H1 (cell line): ENCODE data around the gene KSR2. TPM values are rescaled to one million over a fixed set of nuclear protein-coding genes. Genes with fewer than 3 reads are reported as not detected.

Experiments used
- CTCF ChIA-PET: fragments of 300-600 bp; sonication (Branson Sonifier 250); formaldehyde crosslinking; loops from one replicate; lab custom pipeline; 2021; ENCODE audit not compliant: partially characterized antibody; lab: Charles Lee
- POLR2A ChIA-PET: fragments of 300-600 bp; sonication (Branson Sonifier 250); formaldehyde crosslinking; loops from one replicate; lab custom pipeline; 2021; ENCODE audit warnings: inconsistent platforms; ENCODE audit not compliant: partially characterized antibody; lab: Charles Lee
- DNase-seq, 2 experiments: peaks; one replicate each; pipeline versions ENCODE4 v3.0.0 to v3.0.0-alpha.2; 2010 to 2022; ENCODE audit warnings: low spot score in 2 of 2, low read depth in 1 of 2, mixed read lengths in 1 of 2
- FAIRE-seq: peaks from 2 replicates; lab custom pipeline; 2011; peaks lifted over from hg19 to GRCh38; lab: Jason Lieb, UNC
- H2AFZ ChIP-seq: 2 replicates; pipeline ENCODE4 v1.8.1; 2012; ENCODE audit warnings: low read length, inconsistent platforms
- H2AK5ac ChIP-seq: 2 replicates; pipeline ENCODE4 v1.6.1; 2013; ENCODE audit warnings: low read depth, low read length
- H2BK120ac ChIP-seq: replicated peaks from 2 replicates; pipeline ENCODE3; 2013; ENCODE audit warnings: low read depth, low read length, inconsistent platforms
- H2BK12ac ChIP-seq: 2 replicates; pipeline ENCODE4 v1.6.1; 2013; ENCODE audit warnings: low read depth, low read length
- H2BK15ac ChIP-seq: 2 replicates; pipeline ENCODE4 v1.6.1; 2013; ENCODE audit warnings: low read length
- H2BK20ac ChIP-seq: 2 replicates; pipeline ENCODE4 v1.6.1; 2013; ENCODE audit warnings: low read length
- H2BK5ac ChIP-seq: 2 replicates; pipeline ENCODE4 v1.6.1; 2013; ENCODE audit warnings: low read depth, low read length
- H3K14ac ChIP-seq: 2 replicates; pipeline ENCODE4 v1.6.1; 2013; ENCODE audit warnings: inconsistent platforms; ENCODE audit not compliant: insufficient read length
- H3K18ac ChIP-seq: 2 replicates; pipeline ENCODE4 v1.6.1; 2013; ENCODE audit warnings: low read length; ENCODE audit errors: extremely low read depth
- H3K23ac ChIP-seq: 2 replicates; pipeline ENCODE4 v1.6.1; 2013; ENCODE audit warnings: inconsistent platforms; ENCODE audit not compliant: insufficient read length
- H3K23me2 ChIP-seq: 2 replicates; pipeline ENCODE4 v1.6.1; 2013; ENCODE audit warnings: low read depth, low read length
- H3K27ac ChIP-seq: 2 replicates; pipeline ENCODE4 v1.6.1; 2011; ENCODE audit warnings: low read depth, low read length, inconsistent platforms
- H3K27me3 ChIP-seq, 4 experiments: replicated peaks in 1 of 4; 1 replicate in 1 of 4; 2 replicates in 3 of 4; pipeline versions ENCODE4 v1.6.1 to v1.8.1; 2011 to 2013; ENCODE audit warnings: low read length in 3 of 4, mild to moderate bottlenecking in 3 of 4, inconsistent platforms in 2 of 4, mixed read lengths in 2 of 4, moderate library complexity in 1 of 4; ENCODE audit not compliant: control insufficient read depth in 3 of 4, insufficient read depth in 3 of 4; ENCODE audit errors: extremely low read depth in 1 of 4
- H3K36me3 ChIP-seq, 4 experiments: 2 replicates each; pipeline versions ENCODE4 v1.6.1 to v1.8.1; 2011 to 2013; ENCODE audit warnings: mild to moderate bottlenecking in 4 of 4, low read length in 3 of 4, moderate library complexity in 2 of 4, control low read depth in 1 of 4, inconsistent platforms in 1 of 4; ENCODE audit not compliant: insufficient read depth in 4 of 4, control insufficient read depth in 2 of 4
- H3K4ac ChIP-seq: replicated peaks from 2 replicates; pipeline ENCODE3; 2013; ENCODE audit warnings: low read length, low read depth, mixed read lengths, inconsistent platforms; ENCODE audit not compliant: insufficient read length
- H3K4me1 ChIP-seq, 4 experiments: replicated peaks in 1 of 4; 1 replicate in 1 of 4; 2 replicates in 3 of 4; pipeline versions ENCODE4 v1.6.1 to v1.8.1; 2011 to 2013; ENCODE audit warnings: low read length in 3 of 4, inconsistent platforms in 2 of 4, mixed read lengths in 1 of 4; ENCODE audit not compliant: insufficient read depth in 4 of 4, control insufficient read depth in 3 of 4
- H3K4me2 ChIP-seq, 2 experiments: 2 replicates each; pipeline versions ENCODE4 v1.6.1 to v1.8.1; 2011 to 2013; ENCODE audit warnings: low read depth in 2 of 2, low read length in 2 of 2, control low read depth in 1 of 2, inconsistent platforms in 1 of 2, mild to moderate bottlenecking in 1 of 2; ENCODE audit not compliant: insufficient read depth in 1 of 2
- H3K4me3 ChIP-seq, 4 experiments: fragments of 200-600, 300-600 bp in 1 of 4; sonication (generic), shearing (Covaris generic), sonication (Bioruptor Twin) in 1 of 4; 2 replicates each; pipeline versions ENCODE4 v1.5.1 to v1.8.1; 2011 to 2016; ENCODE audit warnings: low read length in 4 of 4, low read depth in 3 of 4, control low read depth in 2 of 4, inconsistent platforms in 2 of 4, mild to moderate bottlenecking in 2 of 4, mixed read lengths in 1 of 4, moderate library complexity in 1 of 4; ENCODE audit not compliant: insufficient read depth in 2 of 4; ENCODE audit errors: extremely low read depth in 1 of 4
- H3K56ac ChIP-seq: replicated peaks from 2 replicates; pipeline ENCODE3; 2013; ENCODE audit warnings: low read depth, mild to moderate bottlenecking, mixed read lengths, low read length, inconsistent platforms; ENCODE audit not compliant: insufficient read length
- H3K79me1 ChIP-seq: 2 replicates; pipeline ENCODE4 v1.6.1; 2013; ENCODE audit warnings: low read depth, low read length, control low read depth
- H3K79me2 ChIP-seq, 2 experiments: 2 replicates each; pipeline versions ENCODE4 v1.6.1 to v1.8.1; 2012 to 2013; ENCODE audit warnings: low read length in 2 of 2, mild to moderate bottlenecking in 2 of 2, inconsistent platforms in 1 of 2; ENCODE audit not compliant: insufficient read depth in 2 of 2, control insufficient read depth in 1 of 2
- H3K9ac ChIP-seq, 4 experiments: replicated peaks in 1 of 4; 1 replicate in 1 of 4; 2 replicates in 3 of 4; pipeline versions ENCODE4 v1.6.1 to v1.8.1; 2011 to 2013; ENCODE audit warnings: low read depth in 3 of 4, low read length in 3 of 4, control low read depth in 2 of 4, mild to moderate bottlenecking in 2 of 4, moderate library complexity in 2 of 4, inconsistent platforms in 1 of 4; ENCODE audit errors: extremely low read depth in 1 of 4
- H3K9me3 ChIP-seq, 2 experiments: 2 replicates each; pipeline versions ENCODE4 v1.6.1 to v1.8.1; 2012 to 2013; ENCODE audit warnings: mild to moderate bottlenecking in 2 of 2, moderate library complexity in 2 of 2, control low read depth in 1 of 2, inconsistent platforms in 1 of 2, low read depth in 1 of 2, low read length in 1 of 2, mixed read lengths in 1 of 2; ENCODE audit not compliant: insufficient read depth in 2 of 2
- H4K20me1 ChIP-seq, 2 experiments: replicated peaks in 1 of 2; 2 replicates each; pipeline versions ENCODE3 to v1.8.1; 2011 to 2013; ENCODE audit warnings: inconsistent platforms in 2 of 2, low read length in 2 of 2, mild to moderate bottlenecking in 1 of 2; ENCODE audit not compliant: insufficient read depth in 2 of 2, control insufficient read depth in 1 of 2
- H4K5ac ChIP-seq: 2 replicates; pipeline ENCODE4 v1.6.1; 2013; ENCODE audit warnings: low read length, low read depth, mixed read lengths, inconsistent platforms; ENCODE audit not compliant: insufficient read length
- H4K8ac ChIP-seq: 2 replicates; pipeline ENCODE4 v1.8.0; 2013; ENCODE audit warnings: mild to moderate bottlenecking, moderate library complexity, low read length, inconsistent platforms; ENCODE audit not compliant: insufficient read depth; ENCODE audit errors: extremely low read depth
- H4K91ac ChIP-seq: replicated peaks from 2 replicates; pipeline ENCODE3; 2013; ENCODE audit warnings: low read length, mixed read lengths, inconsistent platforms; ENCODE audit not compliant: insufficient read length
- CBX8 ChIP-seq: fragments of 300-800, 300-1000 bp; sonication (generic); IDR thresholded peaks from 2 replicates; pipeline ENCODE4 v1.7.1; 2016; ENCODE audit warnings: low read depth, low read length, borderline replicate concordance
- CHD1 ChIP-seq: IDR thresholded peaks from 2 replicates; pipeline ENCODE4 v1.6.1; 2012; ENCODE audit warnings: low read depth, low read length, improper control_type of control experiment
- POLR2A ChIP-seq, 2 experiments: IDR thresholded peaks; 1 replicate in 1 of 2; 2 replicates in 1 of 2; pipeline ENCODE4 v1.6.1; 2011; ENCODE audit warnings: low read depth in 2 of 2, low read length in 2 of 2, mild to moderate bottlenecking in 2 of 2; ENCODE audit errors: control extremely low read depth in 1 of 2
- RBBP5 ChIP-seq: IDR thresholded peaks from 2 replicates; pipeline ENCODE4 v1.7.1; 2012; ENCODE audit warnings: low read depth, mild to moderate bottlenecking, inconsistent platforms, low read length, moderate library complexity, borderline replicate concordance
- SIX5 ChIP-seq: IDR thresholded peaks from 2 replicates; pipeline ENCODE4 v1.6.1; 2011; ENCODE audit warnings: mild to moderate bottlenecking, low read depth, low read length
- WGBS, 2 experiments: shearing (Covaris generic) in 1 of 2; methylation state at CpG; one replicate each; pipeline versions ENCODE4 v1.1.6 to v1.1.7; 2013 to 2015; ENCODE audit warnings: low lambda C conversion rate in 2 of 2, mixed read lengths in 2 of 2, inconsistent platforms in 1 of 2, low coverage in 1 of 2, missing lambda C conversion rate in 1 of 2; ENCODE audit not compliant: insufficient replicate concordance in 2 of 2, insufficient coverage in 1 of 2, insufficient read length in 1 of 2; ENCODE audit errors: extremely low coverage in 1 of 2, missing lambda C conversion rate in 1 of 2; 5-methylcytosine and 5-hydroxymethylcytosine counted together
- polyA plus RNA-seq, 7 experiments: library from polyadenylated mRNA; depleted of rRNA in 3 of 7; stranded (reverse) in 5 of 7; unstranded in 2 of 7; fragments of >200 nt in 5 of 7; fragments of 200-250 nt in 2 of 7; gene quantifications; 1 replicate in 5 of 7; 2 replicates in 1 of 7; 4 replicates in 1 of 7; pipeline versions ENCODE4 v1.2.1 to v1.2.3, GENCODE V29; 2011 to 2013; ENCODE audit warnings: missing spikeins in 2 of 7, mixed read lengths in 2 of 7
- total RNA-seq: library from RNA; stranded (reverse); fragmentation: NEBNext Ultra II Directional; extraction: Animal tissue kit (Norgen Biotek cat#: 25700); gene quantifications from 2 replicates; pipeline ENCODE4 v1.2.1, GENCODE V29; 2021
- TF ChIP-seq, protein P1 (sequence below): IDR thresholded peaks from 2 replicates; pipeline ENCODE4 v1.6.1; 2012; ENCODE audit warnings: inconsistent platforms

KSR2 gene
- total and polyA plus RNA-seq, 2 of the 8 experiments (the other 6 are each of a cell fraction or from before 2014, with no cell fraction given): 0.74 to 2.2 TPM

DNA sequence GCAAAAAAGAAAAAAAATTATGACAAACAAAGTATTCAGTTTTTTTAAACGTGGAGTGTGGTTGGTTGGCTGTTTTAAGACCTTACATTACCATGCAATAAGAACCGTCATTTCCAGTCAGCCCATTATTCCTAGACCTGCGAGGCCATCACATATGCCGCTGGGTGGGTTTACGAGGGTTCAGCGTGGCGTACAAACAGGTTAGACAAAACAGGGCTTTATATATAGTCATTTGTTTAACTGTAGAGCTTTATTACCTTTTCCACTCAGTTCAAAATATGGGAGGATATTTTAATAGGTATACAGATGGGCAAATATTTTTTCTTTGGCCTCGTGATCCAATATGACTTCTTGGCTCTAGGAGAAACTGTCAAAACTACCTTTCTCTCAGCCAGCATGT is 67.2 kb downstream of the KSR2 start:
- Histone ChIP-seq H4K20me1 (no peaks in the 10 kb centered on the region), H3K23ac (no peak overlapping the region), H3K79me1 (no peaks in the 10 kb centered on the region), H3K4me2 (no peak overlapping the region), H2BK12ac (no peak overlapping the region), H4K91ac (no peak overlapping the region), H4K8ac (no peak overlapping the region), H3K9me3 (no peaks in the 10 kb centered on the region), H3K14ac (no peak overlapping the region), H3K56ac (no peak overlapping the region), H3K27ac (no peak overlapping the region), H3K27me3 (no peaks in the 10 kb centered on the region), H3K23me2 (no peaks in the 10 kb centered on the region), H2AFZ (no peak overlapping the region), H2AK5ac (no peak overlapping the region), H2BK20ac (no peak overlapping the region), H2BK15ac (no peak overlapping the region), H3K36me3 (no peaks in the 10 kb centered on the region), H3K4ac (no peak overlapping the region), H4K5ac (no peak overlapping the region), H3K79me2 (no peaks in the 10 kb centered on the region), H3K4me3 (no peak overlapping the region), H3K18ac (no peak overlapping the region), H2BK5ac (no peak overlapping the region), H3K4me1 (no peaks in the 10 kb centered on the region), H2BK120ac (no peak overlapping the region), H3K9ac (no peak overlapping the region)
- ChIA-PET CTCF (interaction anchor here (1.0 kb wide), 1 partner anchor 26 kb away, joined by 3 read pairs; no protein-coding TSS in a partner anchor), POLR2A (no interaction called here)
- no peak for DNase-seq
- no peak for FAIRE-seq
- 90% methylated on average over 8 of the region's 8 CpGs; no CpG with 5 or more reads in 1 of the 2 experiments for WGBS, 2 experiments
- TF ChIP-seq CHD1 (no peak), SIX5 (no peak), CBX8 (no peak), RBBP5 (no peak), POLR2A (IDR thresholded peaks at IDR 0.05; ENCODE audit: control extremely low read depth in 1 of 2, low read depth in 2 of 2, low read length in 2 of 2) (no peak)
- TF ChIP-seq, protein P1, sequence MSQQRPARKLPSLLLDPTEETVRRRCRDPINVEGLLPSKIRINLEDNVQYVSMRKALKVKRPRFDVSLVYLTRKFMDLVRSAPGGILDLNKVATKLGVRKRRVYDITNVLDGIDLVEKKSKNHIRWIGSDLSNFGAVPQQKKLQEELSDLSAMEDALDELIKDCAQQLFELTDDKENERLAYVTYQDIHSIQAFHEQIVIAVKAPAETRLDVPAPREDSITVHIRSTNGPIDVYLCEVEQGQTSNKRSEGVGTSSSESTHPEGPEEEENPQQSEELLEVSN: no peak
